ENCODE measurements around the gene CHCHD3.

GRCh38 chr7:132950725-132951124 is 131.2 kb downstream of the CHCHD3 start:
- no peak for TF ChIP-seq SIN3A (IDR thresholded peaks at IDR 0.05; ENCODE audit: borderline replicate concordance, insufficient read depth, low read length)
- no peak for TF ChIP-seq POLR2AphosphoS5 (IDR thresholded peaks at IDR 0.05; ENCODE audit: low read depth, low read length)
- no peak for TF ChIP-seq TAF1 (IDR thresholded peaks at IDR 0.05; ENCODE audit: borderline replicate concordance, insufficient read depth, low read length)
- no peak for TF ChIP-seq REST (IDR thresholded peaks at IDR 0.05; ENCODE audit: insufficient read depth in 1 of 2, low read depth in 2 of 2, low read length in 2 of 2)
